CD14-positive monocyte (primary cell): ENCODE data around the gene SETX. TPM values are rescaled to one million over a fixed set of nuclear protein-coding genes. Genes with fewer than 3 reads are reported as not detected.

Experiments
- DNase-seq, 3 donors: peaks; one replicate each; pipeline ENCODE4 v3.0.0-alpha.2; 2011 to 2022
- H2AFZ ChIP-seq: 2 replicates; pipeline ENCODE4 v1.6.0; 2012; ENCODE audit warnings: mild to moderate bottlenecking, low read depth, low read length, inconsistent platforms; ENCODE audit not compliant: insufficient read depth, poor library complexity, severe bottlenecking
- H3K27ac ChIP-seq, 2 donors: 1 replicate in 1 of 2; 2 replicates in 1 of 2; pipeline ENCODE4 v1.5.1; 2012 to 2013; ENCODE audit warnings: low read length in 2 of 2, control low read depth in 1 of 2, inconsistent platforms in 1 of 2, low read depth in 1 of 2, mild to moderate bottlenecking in 1 of 2
- H3K27me3 ChIP-seq, 2 donors: one replicate each; pipeline versions ENCODE4 v1.6.0 to v1.6.1; 2011 to 2013; ENCODE audit warnings: low read length in 2 of 2; ENCODE audit not compliant: control insufficient read depth in 2 of 2, insufficient read depth in 2 of 2
- H3K36me3 ChIP-seq, 2 donors: replicated peaks in 1 of 2; 1 replicate in 1 of 2; 2 replicates in 1 of 2; pipeline versions ENCODE4 v1.5.1 to v1.6.1; 2012 to 2013; ENCODE audit warnings: low read length in 2 of 2, control low read depth in 1 of 2, inconsistent platforms in 1 of 2, mild to moderate bottlenecking in 1 of 2; ENCODE audit not compliant: insufficient read depth in 2 of 2, control insufficient read depth in 1 of 2
- H3K4me1 ChIP-seq, 2 donors: 1 replicate in 1 of 2; 2 replicates in 1 of 2; pipeline versions ENCODE4 v1.5.1 to v1.6.1; 2012 to 2013; ENCODE audit warnings: low read length in 2 of 2, control low read depth in 1 of 2, inconsistent platforms in 1 of 2, mild to moderate bottlenecking in 1 of 2, moderate library complexity in 1 of 2; ENCODE audit not compliant: insufficient read depth in 2 of 2, control insufficient read depth in 1 of 2
- H3K4me2 ChIP-seq: replicated peaks from 2 replicates; pipeline ENCODE3; 2012; ENCODE audit warnings: low read length, moderate library complexity, mild to moderate bottlenecking; ENCODE audit not compliant: poor library complexity, severe bottlenecking; ENCODE audit errors: extremely low read depth
- H3K4me3 ChIP-seq, 3 experiments: fragments of 200-600 bp in 1 of 3; sonication (generic) in 1 of 3; replicated peaks in 1 of 3; 1 replicate in 2 of 3; 2 replicates in 1 of 3; pipeline ENCODE4 v1.5.1; 2011 to 2013; ENCODE audit warnings: low read length in 3 of 3, mild to moderate bottlenecking in 3 of 3, control low read depth in 2 of 3, low read depth in 2 of 3, inconsistent platforms in 1 of 3, moderate library complexity in 1 of 3
- H3K79me2 ChIP-seq: 2 replicates; pipeline ENCODE4 v1.6.0; 2012; ENCODE audit warnings: mild to moderate bottlenecking, control low read depth, inconsistent platforms, low read length, moderate library complexity; ENCODE audit not compliant: insufficient read depth
- H3K9ac ChIP-seq: 2 replicates; pipeline ENCODE4 v1.6.0; 2017; ENCODE audit warnings: low read length, mild to moderate bottlenecking; ENCODE audit not compliant: insufficient read depth, poor library complexity, severe bottlenecking
- H3K9me3 ChIP-seq, 2 donors: replicated peaks in 1 of 2; 1 replicate in 1 of 2; 2 replicates in 1 of 2; pipeline versions ENCODE4 v1.5.1 to v1.6.1; 2012 to 2013; ENCODE audit warnings: low read length in 2 of 2, control low read depth in 1 of 2; ENCODE audit not compliant: control insufficient read depth in 1 of 2, insufficient read depth in 1 of 2
- H4K20me1 ChIP-seq: 2 replicates; pipeline ENCODE4 v1.6.0; 2012; ENCODE audit warnings: mild to moderate bottlenecking, low read length, control low read depth, moderate library complexity; ENCODE audit not compliant: insufficient read depth
- H3K27ac Mint-ChIP-seq, 7 donors: one replicate each; pipeline ENCODE4 v1.8.0; 2020; ENCODE audit warnings: mild to moderate bottlenecking in 7 of 7, mixed read lengths in 7 of 7, moderate library complexity in 6 of 7, inconsistent platforms in 2 of 7
- H3K27me3 Mint-ChIP-seq, 3 donors: one replicate each; pipeline ENCODE4 v1.8.0; 2021 to 2022; ENCODE audit warnings: low read depth in 3 of 3, mild to moderate bottlenecking in 3 of 3, mixed read lengths in 3 of 3, moderate library complexity in 3 of 3, inconsistent platforms in 1 of 3
- H3K36me3 Mint-ChIP-seq, 2 donors: one replicate each; pipeline ENCODE4 v1.8.0; 2020; ENCODE audit warnings: mixed read lengths in 2 of 2, inconsistent platforms in 1 of 2, mild to moderate bottlenecking in 1 of 2
- H3K4me1 Mint-ChIP-seq: one replicate; pipeline ENCODE4 v1.8.0; 2020; ENCODE audit warnings: mild to moderate bottlenecking, mixed read lengths
- H3K4me3 Mint-ChIP-seq, 2 donors: one replicate each; pipeline ENCODE4 v1.8.0; 2020; ENCODE audit warnings: mild to moderate bottlenecking in 2 of 2, mixed read lengths in 2 of 2, moderate library complexity in 1 of 2
- H3K9me3 Mint-ChIP-seq, 7 donors: one replicate each; pipeline ENCODE4 v1.8.0; 2020 to 2022; ENCODE audit warnings: mixed read lengths in 7 of 7, mild to moderate bottlenecking in 6 of 7, moderate library complexity in 6 of 7, inconsistent platforms in 2 of 7
- CTCF ChIP-seq: fragments of 200-600 bp; IDR thresholded peaks from one replicate; pipeline ENCODE4 v1.8.0; 2022; ENCODE audit warnings: antibody characterized with exemption, mild to moderate bottlenecking
- WGBS: methylation state at CpG from one replicate; pipeline ENCODE4 v1.1.5; 2013; ENCODE audit warnings: missing lambda C conversion rate; ENCODE audit not compliant: insufficient coverage; 5-methylcytosine and 5-hydroxymethylcytosine counted together
- intact Hi-C, 2 donors: fragments of 100-400 bp; cut with micrococcal nuclease; formaldehyde crosslinking; loops; one replicate each; pipeline versions ENCODE4 v1.15.0 to v1.15.1; 2023
- polyA plus RNA-seq, 3 donors: library from polyadenylated mRNA; depleted of rRNA in 1 of 3; unstranded in 2 of 3; stranded (reverse) in 1 of 3; fragments of 300-500 nt in 2 of 3; fragments of >200 nt in 1 of 3; fragmentation: Illumina TruSeq in 2 of 3; gene quantifications; 1 replicate in 2 of 3; 2 replicates in 1 of 3; pipeline ENCODE4 v1.2.3, GENCODE V29; 2012 to 2021

Gene SETX
- polyA plus RNA-seq, 3 donors = 18.4 to 31.7 (median 24.2) TPM

GRCh38 chr9:132372177-132373095 is 17.6 kb upstream of the SETX start:
- H3K4me3 Mint-ChIP-seq = peak overlapping the region; percentile 67 to 90
- Histone ChIP-seq H3K9me3 (no peaks in the 10 kb centered on the region), H3K9ac (peak overlapping the region; percentile 46), H4K20me1 (no peaks in the 10 kb centered on the region), H3K79me2 (no peaks in the 10 kb centered on the region), H3K4me1 (peaks cover 58 to 72% of the 10 kb centered on the region in 2 donors), H3K4me2 (peak overlapping the region; percentile 69), H3K27ac (peak overlapping the region; percentile 87), H2AFZ (peak overlapping the region; percentile 65), H3K36me3 (peaks cover 23 to 27% of the 10 kb centered on the region in 2 donors), H3K4me3 (peak overlapping the region in 1 of 3 experiments; percentile 48), H3K27me3 (no peaks in the 10 kb centered on the region)
- WGBS = 20% methylated on average over 7 of the region's 14 CpGs
- peaks cover 0 to 5% (median 0%) of the 10 kb centered on the region in 7 donors for H3K9me3 Mint-ChIP-seq
- TF ChIP-seq CTCF = no peak
- H3K4me1 Mint-ChIP-seq = peaks cover 71% of the 10 kb centered on the region
- peaks cover 11 to 14% of the 10 kb centered on the region in 2 donors for H3K36me3 Mint-ChIP-seq
- peak; percentile 82 to 93 (median 92) for DNase-seq
- peak overlapping the region; percentile 94 to 99 (median 97) for H3K27ac Mint-ChIP-seq
- peaks cover 0 to 4% (median 2%) of the 10 kb centered on the region in 3 donors for H3K27me3 Mint-ChIP-seq
- intact Hi-C loops = no loop called here

- H3K27me3 ChIP-seq = no peaks in the 10 kb centered on the region
- H3K4me1 Mint-ChIP-seq = peaks cover 89% of the 10 kb centered on the region
- peaks cover 5 to 11% of the 10 kb centered on the region in 2 donors for H3K36me3 Mint-ChIP-seq
- no peaks in the 10 kb centered on the region for H3K9me3 ChIP-seq
- peaks cover 74 to 90% of the 10 kb centered on the region in 2 donors for H3K4me1 ChIP-seq
- no peak for TF ChIP-seq CTCF
- no CpG with 5 or more reads among the region's 4 CpGs for WGBS
- peak overlapping the region; percentile 43 to 58 for H3K27ac ChIP-seq
- no peaks in the 10 kb centered on the region for H4K20me1 ChIP-seq
- DNase-seq = peak in 2 of 3 donors; percentile 31 to 40
- no peak overlapping the region for H3K4me3 ChIP-seq
- peaks cover 0 to 4% (median 4%) of the 10 kb centered on the region in 3 donors for H3K27me3 Mint-ChIP-seq
- H3K9me3 Mint-ChIP-seq = peaks cover 0 to 5% (median 0%) of the 10 kb centered on the region in 7 donors
- no peak overlapping the region for H3K4me3 Mint-ChIP-seq
- peak overlapping the region; percentile 80 to 99 (median 87) for H3K27ac Mint-ChIP-seq
- H3K79me2 ChIP-seq = no peaks in the 10 kb centered on the region
- no peak overlapping the region for H3K9ac ChIP-seq
- H3K4me2 ChIP-seq = no peak overlapping the region
- no peak overlapping the region for H2AFZ ChIP-seq
- intact Hi-C loops = no loop called here
- H3K36me3 ChIP-seq = peaks cover 7 to 9% of the 10 kb centered on the region in 2 donors
These were observed 15.8 kb upstream of the SETX start for GRCh38 chr9:132370592-132370991.
